ENCODE results near the gene TJP2. TPM values are rescaled to one million over a fixed set of nuclear protein-coding genes. Genes with fewer than 3 reads are reported as not detected.

The TJP2 gene
- total and polyA plus RNA-seq, 10 of the 15 experiments (the other 5 are each of a cell fraction or from before 2014, with no cell fraction given): 6.4 to 59.9 (median 29.7) TPM

GRCh38 chr9:69174616-69175463 lies 763 bp downstream of the TJP2 start (continued):
- TF ChIP-seq CREM (IDR thresholded peaks at IDR 0.05; ENCODE audit: low read depth) (peak; percentile 76), ZBED1 (IDR thresholded peaks at IDR 0.05; ENCODE audit: borderline replicate concordance) (peak; percentile 52; the same call in 1 of the 2 replicates), KDM1A (IDR thresholded peaks at IDR 0.05; ENCODE audit: borderline replicate concordance) (no peak), SRF (IDR thresholded peaks at IDR 0.05; ENCODE audit: low read depth in 2 of 2, low read length in 2 of 2) (no peak), CTCF (IDR thresholded peaks at IDR 0.05 in 2 of 3, conservative IDR thresholded peaks at IDR 0.05 in 1 of 3; ENCODE audit: control insufficient read depth in 2 of 3, extremely low read depth in 1 of 3, insufficient read depth in 1 of 3, low read depth in 3 of 3, low read length in 3 of 3) (no peak), RFX5 (IDR thresholded peaks at IDR 0.05; ENCODE audit: low read depth, low read length) (no peak), PAX5 (IDR thresholded peaks at IDR 0.05; ENCODE audit: borderline replicate concordance, low read depth, low read length) (peak; percentile 81; the same call in 1 of the 2 replicates), SMC3 (IDR thresholded peaks at IDR 0.05; ENCODE audit: borderline replicate concordance, low read length) (no peak), NFXL1 (IDR thresholded peaks at IDR 0.05; ENCODE audit: borderline replicate concordance) (no peak), NBN (IDR thresholded peaks at IDR 0.05) (no peak), PKNOX1 (IDR thresholded peaks at IDR 0.05) (peak; percentile 88), BRCA1 (IDR thresholded peaks at IDR 0.05; ENCODE audit: low read depth, low read length) (no peak), HDAC2 (IDR thresholded peaks at IDR 0.05) (no peak)
- TF ChIP-seq, protein P1, sequence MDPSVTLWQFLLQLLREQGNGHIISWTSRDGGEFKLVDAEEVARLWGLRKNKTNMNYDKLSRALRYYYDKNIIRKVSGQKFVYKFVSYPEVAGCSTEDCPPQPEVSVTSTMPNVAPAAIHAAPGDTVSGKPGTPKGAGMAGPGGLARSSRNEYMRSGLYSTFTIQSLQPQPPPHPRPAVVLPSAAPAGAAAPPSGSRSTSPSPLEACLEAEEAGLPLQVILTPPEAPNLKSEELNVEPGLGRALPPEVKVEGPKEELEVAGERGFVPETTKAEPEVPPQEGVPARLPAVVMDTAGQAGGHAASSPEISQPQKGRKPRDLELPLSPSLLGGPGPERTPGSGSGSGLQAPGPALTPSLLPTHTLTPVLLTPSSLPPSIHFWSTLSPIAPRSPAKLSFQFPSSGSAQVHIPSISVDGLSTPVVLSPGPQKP (IDR thresholded peaks at IDR 0.05; ENCODE audit: low read depth, low read length): no peak
- TF ChIP-seq, protein P2, sequence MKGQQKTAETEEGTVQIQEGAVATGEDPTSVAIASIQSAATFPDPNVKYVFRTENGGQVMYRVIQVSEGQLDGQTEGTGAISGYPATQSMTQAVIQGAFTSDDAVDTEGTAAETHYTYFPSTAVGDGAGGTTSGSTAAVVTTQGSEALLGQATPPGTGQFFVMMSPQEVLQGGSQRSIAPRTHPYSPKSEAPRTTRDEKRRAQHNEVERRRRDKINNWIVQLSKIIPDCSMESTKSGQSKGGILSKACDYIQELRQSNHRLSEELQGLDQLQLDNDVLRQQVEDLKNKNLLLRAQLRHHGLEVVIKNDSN (IDR thresholded peaks at IDR 0.05; ENCODE audit: borderline replicate concordance, extremely low read length, insufficient read depth, low read depth, low read length): no peak
- TF ChIP-seq, protein P3, sequence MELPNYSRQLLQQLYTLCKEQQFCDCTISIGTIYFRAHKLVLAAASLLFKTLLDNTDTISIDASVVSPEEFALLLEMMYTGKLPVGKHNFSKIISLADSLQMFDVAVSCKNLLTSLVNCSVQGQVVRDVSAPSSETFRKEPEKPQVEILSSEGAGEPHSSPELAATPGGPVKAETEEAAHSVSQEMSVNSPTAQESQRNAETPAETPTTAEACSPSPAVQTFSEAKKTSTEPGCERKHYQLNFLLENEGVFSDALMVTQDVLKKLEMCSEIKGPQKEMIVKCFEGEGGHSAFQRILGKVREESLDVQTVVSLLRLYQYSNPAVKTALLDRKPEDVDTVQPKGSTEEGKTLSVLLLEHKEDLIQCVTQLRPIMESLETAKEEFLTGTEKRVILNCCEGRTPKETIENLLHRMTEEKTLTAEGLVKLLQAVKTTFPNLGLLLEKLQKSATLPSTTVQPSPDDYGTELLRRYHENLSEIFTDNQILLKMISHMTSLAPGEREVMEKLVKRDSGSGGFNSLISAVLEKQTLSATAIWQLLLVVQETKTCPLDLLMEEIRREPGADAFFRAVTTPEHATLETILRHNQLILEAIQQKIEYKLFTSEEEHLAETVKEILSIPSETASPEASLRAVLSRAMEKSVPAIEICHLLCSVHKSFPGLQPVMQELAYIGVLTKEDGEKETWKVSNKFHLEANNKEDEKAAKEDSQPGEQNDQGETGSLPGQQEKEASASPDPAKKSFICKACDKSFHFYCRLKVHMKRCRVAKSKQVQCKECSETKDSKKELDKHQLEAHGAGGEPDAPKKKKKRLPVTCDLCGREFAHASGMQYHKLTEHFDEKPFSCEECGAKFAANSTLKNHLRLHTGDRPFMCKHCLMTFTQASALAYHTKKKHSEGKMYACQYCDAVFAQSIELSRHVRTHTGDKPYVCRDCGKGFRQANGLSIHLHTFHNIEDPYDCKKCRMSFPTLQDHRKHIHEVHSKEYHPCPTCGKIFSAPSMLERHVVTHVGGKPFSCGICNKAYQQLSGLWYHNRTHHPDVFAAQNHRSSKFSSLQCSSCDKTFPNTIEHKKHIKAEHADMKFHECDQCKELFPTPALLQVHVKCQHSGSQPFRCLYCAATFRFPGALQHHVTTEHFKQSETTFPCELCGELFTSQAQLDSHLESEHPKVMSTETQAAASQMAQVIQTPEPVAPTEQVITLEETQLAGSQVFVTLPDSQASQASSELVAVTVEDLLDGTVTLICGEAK (IDR thresholded peaks at IDR 0.05; ENCODE audit: borderline replicate concordance): 0 out of 2 replicates have a peak, but pooled peaks have one; percentile 23
- TF ChIP-seq, protein P4, sequence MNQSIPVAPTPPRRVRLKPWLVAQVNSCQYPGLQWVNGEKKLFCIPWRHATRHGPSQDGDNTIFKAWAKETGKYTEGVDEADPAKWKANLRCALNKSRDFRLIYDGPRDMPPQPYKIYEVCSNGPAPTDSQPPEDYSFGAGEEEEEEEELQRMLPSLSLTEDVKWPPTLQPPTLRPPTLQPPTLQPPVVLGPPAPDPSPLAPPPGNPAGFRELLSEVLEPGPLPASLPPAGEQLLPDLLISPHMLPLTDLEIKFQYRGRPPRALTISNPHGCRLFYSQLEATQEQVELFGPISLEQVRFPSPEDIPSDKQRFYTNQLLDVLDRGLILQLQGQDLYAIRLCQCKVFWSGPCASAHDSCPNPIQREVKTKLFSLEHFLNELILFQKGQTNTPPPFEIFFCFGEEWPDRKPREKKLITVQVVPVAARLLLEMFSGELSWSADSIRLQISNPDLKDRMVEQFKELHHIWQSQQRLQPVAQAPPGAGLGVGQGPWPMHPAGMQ (IDR thresholded peaks at IDR 0.05; ENCODE audit: borderline replicate concordance): no peak

Measured in GM12878 (cell line).